NCI-H2171 treated with DMSO at 0.1 percent for 48 hours (cell line): Measurements from ENCODE around the gene RASD1.

Source experiments
- DNase-seq: peaks from one replicate; lab custom pipeline; 2025; lab: John Stamatoyannopoulos, UW

RASD1 gene

DNA sequence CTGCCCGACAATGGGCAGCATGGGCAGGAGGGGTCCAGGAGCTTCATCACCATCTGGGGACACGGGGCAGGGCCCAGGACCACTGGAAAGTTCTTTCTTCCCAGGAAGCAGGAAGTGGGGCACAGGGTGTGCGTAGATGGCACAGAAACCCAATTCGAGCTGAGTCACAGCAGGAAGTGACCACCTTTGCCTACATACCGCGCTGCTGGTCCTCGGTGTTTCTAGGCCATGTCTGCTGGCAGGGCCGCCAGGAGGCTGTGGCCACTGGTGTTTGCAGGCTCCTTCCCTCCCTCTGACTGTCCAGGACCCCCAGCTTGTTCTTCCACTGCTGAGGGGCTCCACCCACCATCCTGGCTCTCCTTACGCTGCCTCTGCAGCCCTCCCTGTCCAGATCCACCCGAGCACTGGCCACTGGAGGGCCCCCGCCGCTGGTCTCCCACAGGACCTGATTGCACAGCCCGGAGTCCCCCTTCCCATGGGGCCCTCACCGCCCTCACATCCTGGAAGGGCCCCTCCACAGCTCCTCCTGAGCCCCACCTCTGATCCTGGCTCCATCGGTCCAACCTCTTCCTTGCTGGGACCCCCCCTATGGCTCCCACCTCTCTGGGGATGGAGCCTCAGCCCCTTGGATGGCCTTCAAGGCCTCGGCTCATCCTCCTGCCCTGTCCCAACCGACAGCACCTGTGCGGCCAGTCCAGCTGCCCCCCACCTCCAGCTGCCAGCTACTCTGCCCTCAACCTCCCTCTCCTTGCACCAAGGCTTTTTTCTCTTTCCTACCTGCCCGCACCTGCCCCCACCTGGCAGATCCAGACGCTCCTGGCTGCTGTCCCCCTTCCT, 14.5 kb upstream of the RASD1 start:
- no peak for DNase-seq

DNA sequence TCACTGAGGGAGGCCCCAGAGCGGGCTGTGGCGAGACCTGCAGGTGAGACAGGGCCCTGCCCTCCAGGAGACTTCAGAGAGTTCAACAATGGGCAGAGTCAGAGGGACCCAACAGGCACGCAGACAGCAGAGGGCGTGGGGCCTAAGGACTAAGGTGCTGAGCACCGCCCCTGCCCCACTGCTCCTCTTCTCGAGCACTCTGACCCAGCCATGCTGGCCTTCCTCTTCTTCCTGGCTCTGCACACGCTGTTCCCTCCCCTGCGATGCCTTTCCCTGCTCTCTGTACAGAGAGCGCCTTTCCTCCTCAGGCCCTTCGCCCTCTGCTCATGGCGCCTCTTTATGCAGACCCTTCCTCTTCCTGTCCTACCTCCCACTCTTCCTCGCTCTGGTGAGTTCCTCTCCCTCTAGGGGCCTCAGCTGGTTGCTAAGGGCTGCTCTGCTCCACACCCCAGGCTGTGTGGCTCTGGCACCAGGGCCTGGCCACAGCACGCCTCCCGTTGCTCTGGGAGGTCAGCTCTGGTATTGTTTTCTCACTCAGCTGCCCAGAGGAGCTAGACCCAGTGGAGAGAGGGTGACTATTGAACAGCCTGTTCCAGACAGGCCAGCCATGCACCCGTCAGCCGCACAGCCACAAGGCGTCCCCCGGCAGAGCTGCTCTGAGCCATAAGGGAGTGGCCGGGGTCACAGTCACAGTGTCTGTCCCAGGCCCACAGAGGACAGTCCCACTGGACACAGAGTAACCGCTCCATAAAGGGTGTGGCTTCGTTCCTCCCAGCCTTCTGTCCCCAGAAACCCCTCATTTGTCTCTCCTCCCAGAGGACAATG, 13.6 kb upstream of the RASD1 start:
- DNase-seq: no peak

DNA sequence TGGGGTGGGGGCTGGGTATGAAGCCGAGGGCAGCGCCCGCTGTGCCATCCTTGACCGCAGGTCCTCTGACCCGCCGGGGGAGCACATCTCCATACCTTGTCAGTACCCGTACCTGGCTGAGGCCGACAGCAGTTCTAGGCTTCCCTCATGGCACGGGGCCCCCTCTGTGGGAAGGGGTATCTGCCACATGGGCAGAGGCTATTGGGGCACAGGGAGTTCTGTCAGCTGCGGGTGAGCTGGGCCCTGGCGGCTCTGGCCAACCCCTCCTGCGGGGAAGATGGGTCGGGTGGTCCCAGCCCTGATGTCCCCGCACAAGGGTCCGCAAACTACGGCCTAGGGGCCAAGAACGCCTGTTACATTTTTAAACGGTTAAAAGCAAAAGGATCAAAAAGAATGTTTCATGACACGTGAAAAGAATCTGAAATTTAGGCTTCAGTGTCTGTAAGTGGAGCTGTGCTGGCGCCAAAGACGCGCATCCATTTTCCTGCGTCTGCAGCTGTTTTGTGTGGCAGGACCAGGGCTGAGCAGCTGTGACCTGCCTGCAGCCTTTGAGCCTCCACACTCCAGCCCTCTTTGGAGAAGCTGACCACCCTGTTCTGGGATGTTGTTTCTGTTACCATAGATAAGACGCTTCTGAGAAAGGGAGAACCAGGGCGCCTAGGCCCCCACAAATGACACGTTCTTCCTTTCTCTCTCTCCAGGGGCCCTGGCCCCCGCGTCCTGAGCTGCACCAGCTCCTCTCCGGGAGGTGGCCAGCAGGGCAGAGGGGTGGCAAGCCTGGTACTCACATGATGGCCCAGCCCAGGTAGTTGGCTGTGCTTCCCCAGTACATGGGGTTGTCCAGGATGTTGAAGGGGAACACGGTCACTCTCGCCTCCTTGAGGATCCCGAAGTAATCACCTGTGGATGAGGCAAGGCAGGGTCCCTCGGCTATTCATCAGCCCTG, 12.7 kb upstream of the RASD1 start:
- DNase-seq: no peak

DNA sequence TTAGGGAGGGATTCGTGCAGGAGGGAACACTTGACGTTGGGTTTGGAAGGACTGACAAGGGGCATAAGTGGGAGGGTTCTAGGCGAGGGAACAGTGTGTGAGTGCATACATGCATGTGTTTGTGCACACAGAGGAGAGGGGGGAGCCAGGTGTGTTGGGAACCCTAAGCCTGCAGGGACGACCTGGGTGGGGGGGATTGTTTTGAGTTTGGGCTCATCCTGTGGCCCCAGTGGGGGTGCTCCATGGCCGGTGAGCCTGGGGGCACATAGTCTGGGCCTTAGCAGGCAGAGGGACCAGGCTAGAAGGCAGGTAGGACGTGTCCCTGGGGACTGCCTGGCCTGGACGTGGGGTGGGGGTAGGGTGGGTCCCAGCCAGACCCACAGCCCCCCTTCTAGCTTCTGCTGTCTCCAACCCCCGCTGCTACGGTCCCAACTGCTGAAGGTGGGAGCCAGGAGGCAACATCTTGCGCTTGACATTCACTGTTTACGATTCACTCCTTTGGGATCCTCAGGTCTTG, 11.9 kb upstream of the RASD1 start:
- peak; percentile 81 for DNase-seq

DNA sequence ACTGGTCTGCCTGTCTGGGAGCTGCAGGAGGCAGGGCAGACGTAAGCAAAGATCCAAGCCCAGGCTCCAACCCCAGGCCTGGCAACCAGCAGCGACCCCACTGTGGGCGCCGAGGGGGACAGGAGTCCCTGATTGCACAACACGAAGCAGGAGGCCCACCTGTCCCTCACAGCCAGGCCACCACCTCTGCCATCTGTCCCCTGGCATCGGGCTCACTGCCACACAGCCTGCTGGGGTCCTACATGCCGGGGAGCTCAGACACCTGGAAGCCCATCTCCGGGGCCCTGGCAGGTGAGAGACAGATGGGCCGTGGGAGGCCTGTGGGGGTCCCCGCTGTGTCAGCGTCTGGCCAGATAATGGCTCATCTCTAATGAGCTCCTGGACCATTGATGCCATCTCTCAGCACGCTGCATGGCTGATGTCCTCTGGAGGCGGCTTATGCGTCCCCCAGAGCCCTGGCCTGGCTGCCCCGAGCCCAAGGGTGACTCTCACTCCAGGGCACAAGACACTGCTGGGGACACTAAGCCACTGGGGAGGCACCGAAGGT, 11.3 kb upstream of the RASD1 start:
- peak; percentile 96 for DNase-seq

DNA sequence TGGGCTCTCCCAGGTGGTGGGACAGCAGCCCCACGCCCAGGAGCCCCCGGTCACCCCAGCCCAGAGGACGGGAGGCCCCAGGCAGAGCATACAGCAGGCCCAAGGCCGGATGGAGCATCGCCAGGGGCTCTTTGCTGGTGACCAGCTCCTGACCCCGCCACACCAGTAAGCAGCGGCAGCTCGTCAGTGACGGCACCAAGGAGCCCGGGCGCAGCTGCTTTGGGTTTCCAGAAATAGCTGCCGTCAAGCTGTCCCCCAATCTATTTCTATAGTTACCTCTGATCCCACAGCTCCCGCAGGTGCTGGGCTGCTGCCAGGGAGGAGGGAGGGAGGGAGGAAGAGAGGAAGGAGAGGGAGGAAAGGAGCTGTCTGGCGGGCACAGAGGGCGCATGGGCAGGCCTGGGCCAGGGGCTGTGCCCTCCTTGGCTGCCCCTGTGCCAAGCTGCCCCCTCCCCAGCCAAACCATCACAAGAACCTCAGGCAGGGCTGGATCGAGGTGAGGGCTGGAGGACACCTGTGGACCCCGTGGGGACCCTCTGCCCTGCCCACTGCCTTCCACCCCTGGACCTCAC, 10.8 kb upstream of the RASD1 start:
- DNase-seq: peak; percentile 94

DNA sequence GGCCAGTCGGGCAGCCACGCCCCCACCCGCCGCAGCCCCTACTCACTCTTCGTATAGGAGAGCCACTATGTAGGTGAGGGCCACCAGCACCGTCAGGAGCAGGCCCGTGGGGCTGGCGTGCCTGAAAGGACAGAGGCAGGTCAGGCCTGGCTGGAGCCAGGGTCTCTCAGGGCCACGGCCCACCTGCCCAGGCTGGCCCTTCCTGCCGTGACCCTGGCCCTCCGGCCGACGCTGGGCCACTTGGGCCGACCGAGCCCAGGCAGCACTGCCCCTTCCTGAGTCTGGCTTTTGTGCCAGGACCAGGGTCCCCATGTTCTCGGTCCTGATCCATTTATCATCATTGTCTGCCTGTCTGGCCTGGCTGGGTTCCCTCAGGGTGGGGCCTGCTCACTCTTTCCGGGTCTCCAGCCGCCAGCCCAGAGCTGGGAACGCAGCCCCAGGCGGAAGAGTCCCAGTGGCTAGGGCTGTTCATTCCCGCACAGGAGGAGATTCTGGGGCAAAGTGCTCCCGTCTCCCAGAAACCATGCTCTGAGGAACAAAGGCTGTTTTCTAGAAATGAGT, 10.1 kb upstream of the RASD1 start:
- no peak for DNase-seq

DNA sequence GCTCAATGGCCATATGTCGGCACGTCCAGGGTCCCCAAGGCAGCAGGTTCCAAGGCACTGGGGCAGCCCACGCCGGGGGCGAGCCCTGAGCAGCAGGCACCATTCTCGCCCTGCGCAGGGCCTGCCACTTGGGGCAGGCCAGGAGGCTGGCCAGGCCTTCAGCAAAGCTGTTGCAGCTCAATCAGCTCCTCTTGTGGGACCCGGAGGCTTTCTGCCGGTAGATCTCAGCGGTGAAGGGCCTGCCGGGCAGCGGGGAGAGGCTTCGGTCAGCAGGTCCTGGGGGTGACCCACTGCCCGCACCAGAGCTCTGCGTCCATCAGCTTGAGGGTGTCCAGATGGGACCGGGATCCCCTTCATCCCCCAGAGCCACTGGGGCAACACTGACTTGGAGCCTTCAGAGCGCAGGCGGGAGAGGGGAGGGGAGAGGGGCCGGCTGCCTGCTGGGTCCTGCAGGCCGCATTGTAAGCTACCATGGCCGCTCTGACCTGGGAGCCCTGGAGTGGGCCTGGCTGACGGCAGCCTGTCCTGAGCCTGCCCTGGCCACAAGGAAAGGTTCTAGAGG, 9.5 kb upstream of the RASD1 start:
- DNase-seq: no peak

DNA sequence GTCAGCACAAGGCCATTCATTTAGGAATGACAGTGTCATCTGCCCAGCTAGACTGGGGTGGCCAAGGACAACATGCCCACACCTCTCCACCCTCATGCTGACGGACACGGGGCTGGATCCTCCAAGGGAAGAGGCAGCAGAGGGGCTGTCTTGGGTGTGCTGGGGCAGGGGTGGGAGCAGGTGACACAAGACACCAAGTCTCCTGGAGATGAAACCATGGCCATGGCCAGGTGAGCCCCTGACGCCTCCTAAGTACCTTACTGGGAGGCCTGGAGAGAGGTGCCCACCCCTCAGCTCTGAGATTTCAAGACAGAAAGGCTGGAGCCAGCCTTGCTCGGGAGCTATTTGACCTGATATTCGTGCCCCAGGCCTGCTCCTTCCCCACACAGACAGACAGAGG, 9.0 kb upstream of the RASD1 start:
- DNase-seq: no peak

DNA sequence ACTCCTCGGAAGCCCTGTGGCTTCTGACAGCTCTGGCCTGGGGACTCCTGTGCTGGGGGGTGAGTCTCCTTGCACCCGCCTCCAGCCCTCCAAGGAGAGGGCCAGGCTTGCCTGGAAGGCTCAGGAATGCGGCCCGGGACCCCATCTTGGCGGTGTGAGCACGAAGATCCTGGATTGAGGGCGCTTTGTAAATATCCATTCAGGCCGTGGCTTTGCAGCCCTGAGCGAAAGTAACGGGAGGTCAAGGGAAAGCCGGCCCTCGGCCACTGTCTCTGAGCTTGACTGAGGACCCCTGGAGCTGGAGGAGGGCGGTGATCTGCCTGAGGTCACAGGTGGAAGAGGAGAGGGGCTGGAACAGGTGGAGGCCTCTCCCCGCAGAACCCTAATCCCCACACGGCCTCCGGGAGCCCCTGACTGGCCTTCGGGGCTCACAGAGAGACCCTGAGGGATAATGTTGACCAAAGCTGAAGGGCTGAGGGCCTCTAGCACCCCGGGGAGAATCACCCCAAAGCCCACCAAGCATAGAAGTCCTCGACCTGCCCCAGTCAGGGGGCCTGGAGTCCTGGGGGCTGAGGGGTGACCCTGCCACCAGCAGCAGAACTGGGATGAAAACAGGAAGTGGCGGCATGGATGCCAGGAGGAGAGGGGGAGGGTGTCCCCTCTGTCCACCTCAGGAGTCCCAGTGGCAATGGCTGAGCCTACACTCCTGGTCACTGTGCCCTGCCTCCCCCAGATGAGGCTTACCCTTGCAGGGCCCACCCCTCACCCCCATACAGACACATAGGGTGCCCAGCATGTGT, 8.3 kb upstream of the RASD1 start:
- DNase-seq: no peak

DNA sequence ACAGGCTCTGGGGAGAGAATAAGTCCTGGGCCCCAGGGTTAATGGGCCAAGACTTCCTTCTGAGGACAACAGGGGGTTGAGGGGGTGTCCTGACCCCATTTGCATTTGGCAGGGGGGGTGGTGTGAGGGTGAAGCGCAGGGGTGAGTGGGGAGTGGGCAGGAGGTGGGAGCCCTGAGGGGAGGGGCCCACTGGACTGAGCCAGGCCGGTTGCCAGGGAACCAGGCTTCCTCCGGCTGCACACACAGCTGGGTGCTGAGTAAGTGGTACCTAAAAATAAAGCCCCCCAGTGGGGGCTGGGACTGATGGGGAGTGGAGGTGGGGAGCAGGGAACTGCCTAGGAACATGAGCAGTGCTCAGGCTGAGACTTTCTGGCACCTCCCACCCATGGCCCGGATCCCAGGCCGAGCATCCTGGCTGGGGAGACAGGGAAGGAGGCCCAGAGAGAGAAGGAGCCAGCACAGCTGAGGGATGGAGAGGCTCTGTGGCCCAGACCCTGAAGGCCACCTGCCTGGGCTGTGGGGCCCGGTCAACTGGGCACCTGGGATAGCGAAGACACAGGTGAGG, 7.5 kb upstream of the RASD1 start:
- DNase-seq: no peak

DNA sequence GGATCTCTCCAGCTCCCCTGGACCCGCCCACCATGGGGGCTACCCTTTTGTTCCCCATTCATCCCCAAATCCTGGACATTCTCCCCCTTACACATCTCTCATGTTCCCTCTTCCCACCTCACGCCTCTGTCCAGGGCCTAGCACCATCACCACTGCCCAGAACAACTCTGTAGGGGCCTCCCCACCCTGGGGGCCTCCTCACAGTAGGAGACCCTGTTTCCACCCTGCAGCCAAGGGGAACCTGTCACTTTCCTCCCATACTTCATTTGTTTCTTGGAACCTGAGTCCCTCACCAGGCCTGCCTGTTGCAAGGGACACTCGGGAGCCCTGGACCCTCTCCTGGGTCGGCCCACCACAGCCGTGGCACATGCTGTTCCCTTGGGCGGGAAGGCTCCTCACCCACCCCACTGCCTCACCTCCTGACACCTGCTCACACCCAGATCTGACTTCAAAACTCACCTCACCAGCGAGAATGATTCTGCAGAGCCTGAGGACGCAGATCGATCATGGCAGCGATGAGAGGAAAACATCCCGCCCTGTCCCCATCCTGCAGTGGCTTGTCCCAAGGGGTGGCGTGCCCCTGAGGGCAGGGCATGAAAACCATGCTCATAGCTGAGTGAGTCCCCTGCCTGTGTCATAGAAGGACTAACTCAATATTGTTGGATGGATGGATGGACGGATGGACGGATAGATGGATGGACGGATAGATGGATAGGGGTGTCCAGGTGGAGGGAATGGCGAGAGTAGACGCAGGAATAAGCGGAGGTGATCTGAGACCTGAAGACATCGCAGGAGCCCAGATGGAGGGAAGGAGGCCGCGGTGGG, 6.8 kb upstream of the RASD1 start:
- no peak for DNase-seq

DNA sequence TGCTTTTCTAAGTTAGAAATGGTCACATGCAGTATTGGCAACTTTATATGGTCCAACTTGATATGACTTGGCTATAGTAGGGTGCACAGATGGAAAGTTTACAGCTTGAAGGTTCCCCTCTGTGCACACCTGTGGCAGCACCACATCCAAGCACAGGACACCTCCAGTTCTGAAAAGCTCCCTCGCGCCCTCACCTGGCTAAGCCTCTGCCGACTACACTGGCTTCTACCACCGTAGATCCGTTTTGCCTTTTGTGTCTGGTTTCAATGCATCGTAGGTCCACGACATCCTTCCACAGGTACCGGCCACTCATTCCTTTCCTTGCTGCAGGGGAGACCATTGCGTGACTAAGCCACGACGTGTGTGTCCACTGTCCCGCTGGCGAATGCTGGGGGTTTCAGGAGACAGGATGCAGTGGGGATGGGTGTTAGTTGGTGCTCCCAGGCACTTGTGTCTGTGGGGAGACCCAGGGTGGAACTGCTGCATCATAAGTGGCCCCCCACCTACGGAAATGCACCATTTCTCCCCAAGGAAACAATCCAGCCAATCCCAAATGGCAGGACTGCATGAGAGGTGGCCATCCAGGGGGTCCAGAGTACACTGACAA, 4.9 kb upstream of the RASD1 start:
- DNase-seq: no peak

DNA sequence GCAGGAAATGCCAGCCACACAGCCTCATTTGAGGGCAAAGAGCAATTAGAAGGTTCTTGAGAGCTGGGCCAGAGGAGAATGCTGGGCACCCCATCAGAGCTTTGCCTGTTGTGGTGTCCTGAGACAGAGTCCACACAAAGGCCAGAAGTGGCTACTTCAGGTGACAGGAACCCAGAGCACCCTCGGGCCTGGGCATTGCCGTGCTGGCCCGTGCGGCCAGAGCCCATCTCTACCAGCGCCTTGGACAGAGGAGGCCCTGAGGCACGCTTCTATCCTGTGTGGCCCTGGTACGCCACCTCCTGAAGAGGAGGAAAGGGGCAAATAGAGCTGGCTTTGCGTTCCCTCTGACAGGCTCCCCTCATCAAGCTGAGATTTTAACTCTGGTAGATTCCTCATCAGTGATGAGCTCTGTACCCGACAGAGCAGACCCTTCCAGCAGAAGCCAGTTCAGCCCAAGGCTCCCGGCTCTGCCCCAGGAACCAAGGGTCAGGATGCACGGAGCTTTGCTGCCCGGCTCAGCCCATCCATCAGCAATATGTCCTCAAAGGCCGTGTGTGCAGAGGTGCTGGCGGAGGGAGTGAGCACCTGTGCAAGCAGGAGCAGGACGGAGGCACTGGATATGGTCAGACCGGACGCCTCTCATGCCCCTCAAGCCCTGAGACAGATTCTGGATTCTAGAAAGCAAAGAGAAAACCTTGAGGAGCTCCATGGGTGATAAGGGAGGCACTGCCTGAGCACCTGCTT, 3.4 kb upstream of the RASD1 start:
- DNase-seq: no peak

DNA sequence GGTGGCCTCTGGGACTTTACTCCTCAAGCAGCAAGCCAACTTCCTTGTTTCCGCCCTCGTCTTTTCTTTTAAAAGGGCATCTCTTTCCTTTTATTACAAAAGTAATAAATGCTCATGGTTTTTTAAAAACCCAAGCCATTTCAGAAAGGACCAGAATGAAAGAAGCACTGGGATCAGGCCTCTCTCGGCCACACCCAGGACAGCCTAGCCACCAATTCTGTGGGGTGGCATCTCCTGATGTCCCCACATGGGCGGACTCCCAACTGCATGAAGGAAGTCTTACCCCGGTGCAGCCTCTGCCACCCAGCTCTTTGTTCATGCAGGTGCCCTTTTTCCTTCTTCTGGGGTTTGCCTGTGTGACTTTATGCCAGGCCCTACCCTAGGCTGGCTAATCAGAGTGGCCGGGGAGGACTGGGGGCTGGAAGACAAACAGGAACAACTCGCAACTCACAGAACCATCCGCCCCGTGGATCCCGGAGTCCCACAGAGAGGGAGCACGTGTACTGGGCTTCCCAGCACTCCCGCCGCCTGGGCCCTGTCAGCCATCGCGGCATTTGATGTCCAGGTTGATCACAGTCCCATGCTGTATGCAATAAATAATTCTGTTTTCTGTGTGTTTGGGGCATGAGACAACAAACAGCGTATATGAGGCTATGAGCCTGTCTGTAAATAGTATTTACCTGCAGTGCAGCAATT, 2.6 kb upstream of the RASD1 start:
- no peak for DNase-seq

DNA sequence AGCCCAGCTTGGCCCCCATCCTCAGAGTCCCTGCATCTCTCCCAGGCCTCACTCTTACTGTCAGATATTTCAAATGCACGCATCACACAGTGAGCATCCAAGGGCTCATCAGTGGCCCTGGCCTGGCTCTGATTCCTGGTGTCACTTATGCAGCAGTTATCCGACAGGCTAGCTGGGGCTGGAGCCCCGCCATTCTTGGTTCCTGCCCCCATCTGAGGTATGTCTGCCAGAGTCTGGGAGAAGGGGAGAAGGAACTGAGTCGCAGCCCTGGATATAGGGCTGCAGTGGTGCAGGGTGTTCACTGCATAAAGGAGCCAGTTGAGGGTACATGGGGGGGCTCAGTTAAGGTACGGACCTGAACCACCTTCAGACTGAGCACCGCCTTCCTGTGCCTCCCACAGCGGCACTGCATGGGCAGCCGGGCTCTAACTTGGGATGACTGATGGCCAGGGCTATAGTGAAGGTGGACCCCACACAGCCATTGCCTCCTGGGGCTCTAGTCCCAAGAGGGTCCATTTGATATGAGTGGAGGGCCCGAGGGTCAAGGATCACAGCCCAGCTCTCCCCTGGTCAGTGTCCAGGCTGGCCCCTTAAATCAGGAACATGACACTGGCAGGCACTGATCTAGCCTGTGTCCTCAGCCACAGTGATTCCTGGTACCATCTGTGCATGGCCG, 1.8 kb upstream of the RASD1 start:
- no peak for DNase-seq
